Endodermal cell (in vitro differentiated cells): ENCODE results near the gene LRFN3. TPM values are rescaled to one million over a fixed set of nuclear protein-coding genes. Genes with fewer than 3 reads are reported as not detected.
"Not testable (repeated sequence)": the region's sequence is repeated elsewhere in the genome, so short reads cannot be mapped to it uniquely, and the experiment has no call there.

ENCODE experiments used
- DNase-seq: peaks from one replicate; pipeline ENCODE4 v3.0.0-alpha.2; 2017
- H3K27ac ChIP-seq: 2 replicates; pipeline ENCODE4 v1.5.1; 2013; ENCODE audit warnings: mild to moderate bottlenecking, low read depth, low read length, moderate library complexity
- H3K27me3 ChIP-seq: 2 replicates; pipeline ENCODE4 v1.6.1; 2013; ENCODE audit warnings: mild to moderate bottlenecking, low read length, moderate library complexity; ENCODE audit not compliant: insufficient read depth, control insufficient read depth, poor library complexity, severe bottlenecking
- H3K36me3 ChIP-seq: 2 replicates; pipeline ENCODE4 v1.7.0; 2013; ENCODE audit warnings: mild to moderate bottlenecking, low read length, moderate library complexity; ENCODE audit not compliant: control insufficient read depth, insufficient read depth
- H3K4me1 ChIP-seq: one replicate; pipeline ENCODE4 v1.7.0; 2013; ENCODE audit warnings: low read length; ENCODE audit not compliant: control insufficient read depth, insufficient read depth
- H3K4me3 ChIP-seq: 2 replicates; pipeline ENCODE4 v1.5.1; 2013; ENCODE audit warnings: mild to moderate bottlenecking, low read length, moderate library complexity
- H3K9ac ChIP-seq: 2 replicates; pipeline ENCODE4 v1.6.1; 2013; ENCODE audit warnings: mild to moderate bottlenecking, low read length, moderate library complexity; ENCODE audit not compliant: poor library complexity, severe bottlenecking; ENCODE audit errors: extremely low read depth
- H3K9me3 ChIP-seq: 2 replicates; pipeline ENCODE4 v1.6.1; 2013; ENCODE audit warnings: mild to moderate bottlenecking, low read length, moderate library complexity; ENCODE audit not compliant: control insufficient read depth
- H3K27ac Mint-ChIP-seq: 2 replicates; pipeline ENCODE4 v1.8.0; 2020; ENCODE audit warnings: mixed read lengths
- H3K27me3 Mint-ChIP-seq: 2 replicates; pipeline ENCODE4 v1.8.0; 2021; ENCODE audit warnings: mild to moderate bottlenecking, mixed read lengths; ENCODE audit not compliant: insufficient read depth
- H3K36me3 Mint-ChIP-seq: 2 replicates; pipeline ENCODE4 v1.8.0; 2020; ENCODE audit warnings: low read depth, mixed read lengths
- H3K4me1 Mint-ChIP-seq: 2 replicates; pipeline ENCODE4 v1.8.0; 2020; ENCODE audit warnings: mixed read lengths
- H3K4me3 Mint-ChIP-seq: 2 replicates; pipeline ENCODE4 v1.8.0; 2020; ENCODE audit warnings: mild to moderate bottlenecking, moderate library complexity, mixed read lengths
- H3K9me3 Mint-ChIP-seq: 2 replicates; pipeline ENCODE4 v1.8.0; 2020; ENCODE audit warnings: mild to moderate bottlenecking, mixed read lengths
- WGBS, 2 experiments: methylation state at CpG; one replicate each; pipeline versions ENCODE4 v1.1.5 to v1.1.7; 2013; ENCODE audit warnings: missing lambda C conversion rate in 2 of 2, mixed read lengths in 1 of 2; ENCODE audit not compliant: insufficient coverage in 1 of 2, insufficient read length in 1 of 2; 5-methylcytosine and 5-hydroxymethylcytosine counted together
- total RNA-seq, 2 donors: library from RNA; stranded (reverse); fragmentation: NEBNext Ultra II Directional in 1 of 2; extraction: Animal tissue kit (Norgen Biotek cat#: 25700) in 1 of 2; gene quantifications; 2 replicates in 1 of 2; 3 replicates in 1 of 2; pipeline ENCODE4 v1.2.1, GENCODE V29; 2021
- TF ChIP-seq, protein P1 (sequence below): fragments of 200-600 bp; sonication (generic); conservative IDR thresholded peaks from 2 replicates; pipeline ENCODE4 v1.5.0; 2021; ENCODE audit warnings: antibody characterized with exemption, mild to moderate bottlenecking

Gene LRFN3
- total RNA-seq, 2 donors from 2014 or later: 18.7 to 24.3 TPM

GRCh38 chr19:35978271-35978670 is 42.1 kb downstream of the LRFN3 start:
- H3K4me1 ChIP-seq: no peaks in the 10 kb centered on the region
- Mint-ChIP-seq H3K27me3 (peaks cover 32% of the 10 kb centered on the region), H3K4me1 (no peaks in the 10 kb centered on the region), H3K4me3 (no peak overlapping the region), H3K9me3 (no peaks in the 10 kb centered on the region), H3K27ac (no peak overlapping the region), H3K36me3 (no peaks in the 10 kb centered on the region)
- H3K9ac ChIP-seq: no peak overlapping the region
- peaks cover 14% of the 10 kb centered on the region for H3K27me3 ChIP-seq
- 70 to 86% methylated on average over 1 to 5 of the region's 5 CpGs for WGBS, 2 experiments
- H3K27ac ChIP-seq: no peak overlapping the region
- TF ChIP-seq, protein P1, sequence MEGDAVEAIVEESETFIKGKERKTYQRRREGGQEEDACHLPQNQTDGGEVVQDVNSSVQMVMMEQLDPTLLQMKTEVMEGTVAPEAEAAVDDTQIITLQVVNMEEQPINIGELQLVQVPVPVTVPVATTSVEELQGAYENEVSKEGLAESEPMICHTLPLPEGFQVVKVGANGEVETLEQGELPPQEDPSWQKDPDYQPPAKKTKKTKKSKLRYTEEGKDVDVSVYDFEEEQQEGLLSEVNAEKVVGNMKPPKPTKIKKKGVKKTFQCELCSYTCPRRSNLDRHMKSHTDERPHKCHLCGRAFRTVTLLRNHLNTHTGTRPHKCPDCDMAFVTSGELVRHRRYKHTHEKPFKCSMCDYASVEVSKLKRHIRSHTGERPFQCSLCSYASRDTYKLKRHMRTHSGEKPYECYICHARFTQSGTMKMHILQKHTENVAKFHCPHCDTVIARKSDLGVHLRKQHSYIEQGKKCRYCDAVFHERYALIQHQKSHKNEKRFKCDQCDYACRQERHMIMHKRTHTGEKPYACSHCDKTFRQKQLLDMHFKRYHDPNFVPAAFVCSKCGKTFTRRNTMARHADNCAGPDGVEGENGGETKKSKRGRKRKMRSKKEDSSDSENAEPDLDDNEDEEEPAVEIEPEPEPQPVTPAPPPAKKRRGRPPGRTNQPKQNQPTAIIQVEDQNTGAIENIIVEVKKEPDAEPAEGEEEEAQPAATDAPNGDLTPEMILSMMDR: no peak
- no peaks in the 10 kb centered on the region for H3K9me3 ChIP-seq
- no peaks in the 10 kb centered on the region for H3K36me3 ChIP-seq
- H3K4me3 ChIP-seq: no peak overlapping the region
- no peak for DNase-seq

GRCh38 chr19:35978832-35979365 is 42.7 kb downstream of the LRFN3 start:
- H3K4me3 Mint-ChIP-seq: no peak overlapping the region
- no peak overlapping the region for H3K4me3 ChIP-seq
- TF ChIP-seq, protein P1: no peak

GRCh38 chr19:35980997-35981396 is 44.8 kb downstream of the LRFN3 start:
- not testable (repeated sequence) for H3K36me3 ChIP-seq, H3K4me1 ChIP-seq, H3K9me3 ChIP-seq, H3K27ac Mint-ChIP-seq, H3K4me1 Mint-ChIP-seq, H3K9ac ChIP-seq, H3K36me3 Mint-ChIP-seq, H3K4me3 ChIP-seq, H3K27ac ChIP-seq, H3K4me3 Mint-ChIP-seq, DNase-seq, H3K9me3 Mint-ChIP-seq
- WGBS, 2 experiments: 88 to 93% methylated on average over 4 of the region's 4 CpGs
- peaks cover 30% of the 10 kb centered on the region for H3K27me3 ChIP-seq
- H3K27me3 Mint-ChIP-seq: peaks cover 57% of the 10 kb centered on the region

More at GRCh38 chr19:35978832-35979365, 42.7 kb downstream of the LRFN3 start:
- H3K9ac ChIP-seq: no peak overlapping the region
- H3K27me3 ChIP-seq: peaks cover 14% of the 10 kb centered on the region
- Mint-ChIP-seq H3K9me3 (no peaks in the 10 kb centered on the region), H3K27me3 (peaks cover 36% of the 10 kb centered on the region), H3K4me1 (no peaks in the 10 kb centered on the region), H3K27ac (no peak overlapping the region), H3K36me3 (no peaks in the 10 kb centered on the region)
- no peaks in the 10 kb centered on the region for H3K36me3 ChIP-seq
- no peak overlapping the region for H3K27ac ChIP-seq
- 53 to 74% methylated on average over 9 to 20 of the region's 20 CpGs for WGBS, 2 experiments
- no peaks in the 10 kb centered on the region for H3K4me1 ChIP-seq
- DNase-seq: no peak
- no peaks in the 10 kb centered on the region for H3K9me3 ChIP-seq

GRCh38 chr19:35983177-35983576 is 47.0 kb downstream of the LRFN3 start:
- peaks cover 3% of the 10 kb centered on the region for H3K4me1 Mint-ChIP-seq
- H3K9me3 Mint-ChIP-seq: no peaks in the 10 kb centered on the region
- no peak overlapping the region for H3K4me3 ChIP-seq
- TF ChIP-seq, protein P1: no peak
- DNase-seq: no peak
- no peak overlapping the region for H3K9ac ChIP-seq
- WGBS, 2 experiments: 81 to 86% methylated on average over 5 to 8 of the region's 8 CpGs
- H3K4me3 Mint-ChIP-seq: no peak overlapping the region
- H3K27me3 ChIP-seq: peaks cover 40% of the 10 kb centered on the region
- H3K36me3 ChIP-seq: no peaks in the 10 kb centered on the region
- no peak overlapping the region for H3K27ac ChIP-seq
- no peaks in the 10 kb centered on the region for H3K9me3 ChIP-seq
- no peaks in the 10 kb centered on the region for H3K4me1 ChIP-seq
- H3K27me3 Mint-ChIP-seq: peaks cover 71% of the 10 kb centered on the region
- no peaks in the 10 kb centered on the region for H3K36me3 Mint-ChIP-seq
- no peak overlapping the region for H3K27ac Mint-ChIP-seq
